ENCODE results near the gene ATAD1. TPM values are rescaled to one million over a fixed set of nuclear protein-coding genes. Genes with fewer than 3 reads are reported as not detected.

ATAD1 gene
- total and polyA plus RNA-seq, 9 of the 15 experiments (the other 6 are each of a cell fraction or from before 2014, with no cell fraction given) = 11.3 to 33.8 (median 27.3) TPM

GRCh38 chr10:87790185-87790584, 27.8 kb downstream of the ATAD1 start (continued):
- TF ChIP-seq, protein P1, sequence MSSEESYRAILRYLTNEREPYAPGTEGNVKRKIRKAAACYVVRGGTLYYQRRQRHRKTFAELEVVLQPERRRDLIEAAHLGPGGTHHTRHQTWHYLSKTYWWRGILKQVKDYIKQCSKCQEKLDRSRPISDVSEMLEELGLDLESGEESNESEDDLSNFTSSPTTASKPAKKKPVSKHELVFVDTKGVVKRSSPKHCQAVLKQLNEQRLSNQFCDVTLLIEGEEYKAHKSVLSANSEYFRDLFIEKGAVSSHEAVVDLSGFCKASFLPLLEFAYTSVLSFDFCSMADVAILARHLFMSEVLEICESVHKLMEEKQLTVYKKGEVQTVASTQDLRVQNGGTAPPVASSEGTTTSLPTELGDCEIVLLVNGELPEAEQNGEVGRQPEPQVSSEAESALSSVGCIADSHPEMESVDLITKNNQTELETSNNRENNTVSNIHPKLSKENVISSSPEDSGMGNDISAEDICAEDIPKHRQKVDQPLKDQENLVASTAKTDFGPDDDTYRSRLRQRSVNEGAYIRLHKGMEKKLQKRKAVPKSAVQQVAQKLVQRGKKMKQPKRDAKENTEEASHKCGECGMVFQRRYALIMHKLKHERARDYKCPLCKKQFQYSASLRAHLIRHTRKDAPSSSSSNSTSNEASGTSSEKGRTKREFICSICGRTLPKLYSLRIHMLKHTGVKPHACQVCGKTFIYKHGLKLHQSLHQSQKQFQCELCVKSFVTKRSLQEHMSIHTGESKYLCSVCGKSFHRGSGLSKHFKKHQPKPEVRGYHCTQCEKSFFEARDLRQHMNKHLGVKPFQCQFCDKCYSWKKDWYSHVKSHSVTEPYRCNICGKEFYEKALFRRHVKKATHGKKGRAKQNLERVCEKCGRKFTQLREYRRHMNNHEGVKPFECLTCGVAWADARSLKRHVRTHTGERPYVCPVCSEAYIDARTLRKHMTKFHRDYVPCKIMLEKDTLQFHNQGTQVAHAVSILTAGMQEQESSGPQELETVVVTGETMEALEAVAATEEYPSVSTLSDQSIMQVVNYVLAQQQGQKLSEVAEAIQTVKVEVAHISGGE (CRISPR knock-in tag; IDR thresholded peaks at IDR 0.05) = no peak
- TF ChIP-seq SRSF7 (optimal IDR thresholded peaks at IDR 0.05; ENCODE audit: low read depth, low read length) = no peak
- no peak for TF ChIP-seq ZNF197 (CRISPR knock-in tag; IDR thresholded peaks at IDR 0.05; ENCODE audit: low read depth)
- no peak for TF ChIP-seq NFXL1 (CRISPR knock-in tag; IDR thresholded peaks at IDR 0.05)
- no peak for TF ChIP-seq ZNF76 (CRISPR knock-in tag; IDR thresholded peaks at IDR 0.05; ENCODE audit: borderline replicate concordance)
- TF ChIP-seq, protein P2, sequence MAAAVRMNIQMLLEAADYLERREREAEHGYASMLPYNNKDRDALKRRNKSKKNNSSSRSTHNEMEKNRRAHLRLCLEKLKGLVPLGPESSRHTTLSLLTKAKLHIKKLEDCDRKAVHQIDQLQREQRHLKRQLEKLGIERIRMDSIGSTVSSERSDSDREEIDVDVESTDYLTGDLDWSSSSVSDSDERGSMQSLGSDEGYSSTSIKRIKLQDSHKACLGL (CRISPR knock-in tag; IDR thresholded peaks at IDR 0.05; ENCODE audit: borderline replicate concordance, poor library complexity, severe bottlenecking) = no peak
- TF ChIP-seq TCF7 (IDR thresholded peaks at IDR 0.05; ENCODE audit: borderline replicate concordance) = no peak
